C4-2B (cell line): Measurements from ENCODE around the gene DCDC2.
"Not testable (repeated sequence)": the region's sequence is repeated elsewhere in the genome, so short reads cannot be mapped to it uniquely, and the experiment has no call there.

Experiments used
- H3K27ac ChIP-seq: fragments of 450-650 bp; 2 replicates; pipeline ENCODE4 v1.5.1; 2017
- CTCF ChIP-seq: fragments of 450-650 bp; conservative IDR thresholded peaks from 2 replicates; pipeline ENCODE4 v1.5.1; 2017; ENCODE audit warnings: mild to moderate bottlenecking
- ZFX ChIP-seq: fragments of 450-650 bp; IDR thresholded peaks from 2 replicates; pipeline ENCODE4 v1.6.1; 2017

The DCDC2 gene

GRCh38 chr6:24207413-24207812 is 150.4 kb downstream of the DCDC2 start:
- TF ChIP-seq ZFX: no peak
- no peak for TF ChIP-seq CTCF
- H3K27ac ChIP-seq: no peak overlapping the region

- TF ChIP-seq CTCF (peak; percentile 76), ZFX (no peak)
- H3K27ac ChIP-seq: no peak overlapping the region
These were observed 152.8 kb downstream of the DCDC2 start for GRCh38 chr6:24205020-24205492.

- H3K27ac ChIP-seq: not testable (repeated sequence)
These were observed 153.7 kb downstream of the DCDC2 start for GRCh38 chr6:24204113-24204512.

- H3K27ac ChIP-seq: no peak overlapping the region
- TF ChIP-seq ZFX (no peak), CTCF (no peak)
These were observed 160.0 kb downstream of the DCDC2 start for GRCh38 chr6:24197892-24198291.

GRCh38 chr6:24195836-24196597 is 161.8 kb downstream of the DCDC2 start:
- no peak for TF ChIP-seq ZFX
- TF ChIP-seq CTCF: no peak

GRCh38 chr6:24194978-24195700 is 162.7 kb downstream of the DCDC2 start:
- no peak overlapping the region for H3K27ac ChIP-seq
- no peak for TF ChIP-seq CTCF
- TF ChIP-seq ZFX: no peak

More at GRCh38 chr6:24195836-24196597, 161.8 kb downstream of the DCDC2 start:
- no peak overlapping the region; the same call in 1 of the 2 replicates for H3K27ac ChIP-seq

- TF ChIP-seq CTCF (no peak), ZFX (no peak)
- H3K27ac ChIP-seq: no peak overlapping the region
These were observed 164.5 kb downstream of the DCDC2 start for GRCh38 chr6:24193364-24193763.
